IMR-90 (cell line): ENCODE measurements around the gene OGA. TPM values are rescaled to one million over a fixed set of nuclear protein-coding genes. Genes with fewer than 3 reads are reported as not detected.

ENCODE experiments used
- ATAC-seq: fragments of 200-7000 bp; cut with Tn5 transposase; 2 replicates; pipeline ENCODE4 v1.9.1; 2020; ENCODE audit warnings: low read depth, mild to moderate bottlenecking, moderate library complexity
- BruUV-seq: library from RNA; stranded (reverse); fragments of 400-500 nt; replicated peaks from 2 replicates; lab custom pipeline; 2021; lab: Mats Ljungman, UMichigan
- CTCF ChIA-PET: fragments of 300-600 bp; formaldehyde crosslinking; extraction: SDS; loops from one replicate; lab custom pipeline; 2021; ENCODE audit warnings: antibody characterized with exemption; lab: Yijun Ruan, JAX
- POLR2A ChIA-PET: fragments of 300-600 bp; sonication (Branson Sonifier 250); formaldehyde crosslinking; loops from one replicate; lab custom pipeline; 2022; ENCODE audit warnings: antibody characterized with exemption; ENCODE audit not compliant: unreplicated experiment; lab: Charles Lee
- DNase-seq: peaks from one replicate; pipeline ENCODE4 v3.0.0; 2013
- H2AFZ ChIP-seq: replicated peaks from 2 replicates; pipeline ENCODE3; 2013; ENCODE audit warnings: low read length, mild to moderate bottlenecking; ENCODE audit not compliant: poor library complexity
- H2AK5ac ChIP-seq: 2 replicates; pipeline ENCODE4 v1.6.1; 2013; ENCODE audit warnings: low read depth, low read length, inconsistent platforms
- H2AK9ac ChIP-seq: replicated peaks from 2 replicates; pipeline ENCODE3; 2013; ENCODE audit warnings: mild to moderate bottlenecking, low read depth, low read length, moderate library complexity; ENCODE audit not compliant: poor library complexity
- H2BK120ac ChIP-seq: 2 replicates; pipeline ENCODE4 v1.6.1; 2013; ENCODE audit warnings: low read depth, low read length, inconsistent platforms
- H2BK15ac ChIP-seq: 3 replicates; pipeline ENCODE4 v1.6.1; 2013; ENCODE audit warnings: low read depth, low read length, inconsistent platforms
- H2BK20ac ChIP-seq: 2 replicates; pipeline ENCODE4 v1.6.1; 2013; ENCODE audit warnings: low read depth, mild to moderate bottlenecking, inconsistent platforms, low read length, moderate library complexity
- H2BK5ac ChIP-seq: 2 replicates; pipeline ENCODE4 v1.6.1; 2013; ENCODE audit warnings: mild to moderate bottlenecking, low read depth, low read length, inconsistent platforms; ENCODE audit not compliant: poor library complexity, severe bottlenecking
- H3K14ac ChIP-seq: replicated peaks from 2 replicates; pipeline ENCODE4 v1.6.1; 2013; ENCODE audit warnings: low read depth, low read length, inconsistent platforms
- H3K18ac ChIP-seq: 2 replicates; pipeline ENCODE4 v1.6.1; 2013; ENCODE audit warnings: low read depth, low read length, control low read depth
- H3K23ac ChIP-seq: 2 replicates; pipeline ENCODE4 v1.6.1; 2013; ENCODE audit warnings: low read depth, low read length, inconsistent platforms
- H3K27ac ChIP-seq: 2 replicates; pipeline ENCODE4 v1.5.1; 2013; ENCODE audit warnings: mild to moderate bottlenecking, control low read depth, low read length; ENCODE audit not compliant: insufficient read depth
- H3K27me3 ChIP-seq: 2 replicates; pipeline ENCODE4 v1.6.1; 2013; ENCODE audit warnings: low read length; ENCODE audit not compliant: control insufficient read depth, insufficient read depth
- H3K36me3 ChIP-seq: 2 replicates; pipeline ENCODE4 v1.6.1; 2013; ENCODE audit warnings: low read length, mixed read lengths; ENCODE audit not compliant: control insufficient read depth, insufficient read depth
- H3K4ac ChIP-seq: 2 replicates; pipeline ENCODE4 v1.6.1; 2013; ENCODE audit warnings: low read depth, low read length, inconsistent platforms
- H3K4me1 ChIP-seq: 2 replicates; pipeline ENCODE4 v1.6.1; 2013; ENCODE audit warnings: low read length, mixed read lengths; ENCODE audit not compliant: control insufficient read depth, insufficient read depth
- H3K4me2 ChIP-seq: 2 replicates; pipeline ENCODE4 v1.6.1; 2013; ENCODE audit warnings: low read depth, mild to moderate bottlenecking, control low read depth, low read length, moderate library complexity
- H3K4me3 ChIP-seq: 2 replicates; pipeline ENCODE4 v1.5.1; 2013; ENCODE audit warnings: low read depth, mild to moderate bottlenecking, control low read depth, low read length, moderate library complexity; ENCODE audit not compliant: insufficient read depth
- H3K56ac ChIP-seq: 2 replicates; pipeline ENCODE4 v1.6.1; 2013; ENCODE audit warnings: low read length, inconsistent platforms; ENCODE audit not compliant: insufficient read depth; ENCODE audit errors: extremely low read depth
- H3K79me1 ChIP-seq, 2 experiments: 2 replicates each; pipeline ENCODE4 v1.6.1; 2013; ENCODE audit warnings: low read length in 2 of 2, inconsistent platforms in 1 of 2, low read depth in 1 of 2
- H3K9ac ChIP-seq: 2 replicates; pipeline ENCODE4 v1.6.1; 2013; ENCODE audit warnings: low read depth, low read length, control low read depth
- H3K9me1 ChIP-seq: 2 replicates; pipeline ENCODE4 v1.6.1; 2013; ENCODE audit warnings: low read length, inconsistent platforms; ENCODE audit not compliant: insufficient read depth
- H3K9me3 ChIP-seq: 2 replicates; pipeline ENCODE4 v1.6.1; 2013; ENCODE audit warnings: low read length; ENCODE audit not compliant: control insufficient read depth, insufficient read depth
- H4K20me1 ChIP-seq: 2 replicates; pipeline ENCODE4 v1.6.1; 2013; ENCODE audit warnings: low read length, inconsistent platforms; ENCODE audit not compliant: insufficient read depth
- H4K5ac ChIP-seq: 2 replicates; pipeline ENCODE4 v1.6.1; 2013; ENCODE audit warnings: mild to moderate bottlenecking, low read depth, low read length, control low read depth
- H4K8ac ChIP-seq, 2 experiments: 2 replicates each; pipeline ENCODE4 v1.6.1; 2013; ENCODE audit warnings: low read depth in 2 of 2, low read length in 2 of 2, control low read depth in 1 of 2, inconsistent platforms in 1 of 2
- H4K91ac ChIP-seq: 2 replicates; pipeline ENCODE4 v1.6.1; 2013; ENCODE audit warnings: low read depth, low read length, inconsistent platforms; ENCODE audit not compliant: insufficient read depth
- BHLHE40 ChIP-seq: fragments of 150-350 bp; IDR thresholded peaks from 2 replicates; pipeline ENCODE4 v1.6.1; 2016; ENCODE audit warnings: mild to moderate bottlenecking, low read depth, low read length
- CEBPB ChIP-seq: IDR thresholded peaks from 2 replicates; pipeline ENCODE4 v1.6.1; 2012; ENCODE audit warnings: low read depth, low read length, improper control_type of control experiment
- CHD1 ChIP-seq: IDR thresholded peaks from 2 replicates; pipeline ENCODE4 v1.6.1; 2012; ENCODE audit warnings: low read depth, low read length, improper control_type of control experiment
- MAZ ChIP-seq: IDR thresholded peaks from 2 replicates; pipeline ENCODE4 v1.6.1; 2012; ENCODE audit warnings: low read depth, mild to moderate bottlenecking, low read length, improper control_type of control experiment, moderate library complexity, borderline replicate concordance
- MXI1 ChIP-seq: IDR thresholded peaks from 2 replicates; pipeline ENCODE4 v1.6.1; 2012; ENCODE audit warnings: low read depth, mild to moderate bottlenecking, low read length, moderate library complexity, borderline replicate concordance
- NFE2L2 ChIP-seq: fragments of 150-350 bp; IDR thresholded peaks from 2 replicates; pipeline ENCODE4 v1.6.1; 2016; ENCODE audit warnings: low read depth, mild to moderate bottlenecking, low read length
- POLR2A ChIP-seq: IDR thresholded peaks from 2 replicates; pipeline ENCODE4 v1.6.1; 2012; ENCODE audit warnings: mild to moderate bottlenecking, low read depth, low read length
- RAD21 ChIP-seq: IDR thresholded peaks from 2 replicates; pipeline ENCODE4 v1.6.1; 2012; ENCODE audit warnings: low read length, improper control_type of control experiment
- RCOR1 ChIP-seq: IDR thresholded peaks from 2 replicates; pipeline ENCODE4 v1.6.1; 2012; ENCODE audit warnings: mild to moderate bottlenecking, low read length, improper control_type of control experiment; ENCODE audit not compliant: insufficient replicate concordance
- SMC3 ChIP-seq: fragments of 150-350 bp; IDR thresholded peaks from 2 replicates; pipeline ENCODE4 v1.6.1; 2016; ENCODE audit warnings: low read depth, mild to moderate bottlenecking, antibody characterized with exemption, low read length, moderate library complexity
- WGBS, 2 experiments: methylation state at CpG; one replicate each; pipeline versions ENCODE4 v1.1.5 to v1.1.7; 2013; ENCODE audit warnings: missing lambda C conversion rate in 2 of 2; ENCODE audit not compliant: insufficient read length in 1 of 2; ENCODE audit errors: extremely low coverage in 2 of 2; 5-methylcytosine and 5-hydroxymethylcytosine counted together
- dilution Hi-C: fragments of 300-500 bp; cut with HindIII; formaldehyde crosslinking; loops from one replicate; pipeline ENCODE4 v1.14.3; 2018; ENCODE audit warnings: low sequenced_read_pairs; ENCODE audit not compliant: unreplicated experiment
- in situ Hi-C: fragments of 300-500 bp; cut with MboI; formaldehyde crosslinking; loops from 3 replicates; pipeline ENCODE4 v1.14.3; 2019; ENCODE audit warnings: low sequenced_read_pairs, inconsistent platforms, mixed read lengths
- intact Hi-C: fragments of 100-400 bp; cut with micrococcal nuclease; formaldehyde crosslinking; loops from 2 replicates; pipeline ENCODE4 v1.10.0; 2022
- polyA plus RNA-seq, 3 experiments: library from polyadenylated mRNA; depleted of rRNA; stranded (reverse); fragments of >200 nt; gene quantifications; 2 replicates each; pipeline ENCODE4 v1.2.3, GENCODE V29; 2012; ENCODE audit warnings: low replicate concordance in 1 of 3
- total RNA-seq: library from RNA; depleted of rRNA; stranded (reverse); fragments of >200 nt; gene quantifications from 2 replicates; pipeline ENCODE4 v1.2.3, GENCODE V29; 2012
- TF ChIP-seq, protein P1 (sequence below): fragments of 150-350 bp; IDR thresholded peaks from 2 replicates; pipeline ENCODE4 v1.6.1; 2016; ENCODE audit warnings: low read depth, mild to moderate bottlenecking, low read length, moderate library complexity, borderline replicate concordance
- TF ChIP-seq, protein P2 (sequence below): conservative IDR thresholded peaks from 2 replicates; pipeline ENCODE4 v1.5.1; 2012; ENCODE audit warnings: mild to moderate bottlenecking, low read depth, low read length, improper control_type of control experiment

OGA gene
- total and polyA plus RNA-seq, 2 of the 4 experiments (the other 2 are of a cell fraction): 42.5 to 62.9 TPM

GRCh38 chr10:101759309-101760247 is 58.7 kb downstream of the OGA start:
- Histone ChIP-seq H3K14ac (no peak overlapping the region), H2BK15ac (no peak overlapping the region), H3K18ac (no peak overlapping the region), H3K23ac (no peak overlapping the region), H4K91ac (no peak overlapping the region), H4K20me1 (no peaks in the 10 kb centered on the region), H3K9me1 (no peaks in the 10 kb centered on the region; the same call in 1 of the 2 replicates), H2BK5ac (no peak overlapping the region), H3K4me2 (no peak overlapping the region), H3K4ac (no peak overlapping the region), H4K8ac (no peak overlapping the region), H2BK20ac (no peak overlapping the region), H4K5ac (no peak overlapping the region), H3K4me1 (no peaks in the 10 kb centered on the region), H2AFZ (no peak overlapping the region), H3K36me3 (no peaks in the 10 kb centered on the region), H2BK120ac (no peak overlapping the region), H3K27me3 (peaks cover 73% of the 10 kb centered on the region), H3K4me3 (no peak overlapping the region), H3K9me3 (no peaks in the 10 kb centered on the region), H3K79me1 (no peaks in the 10 kb centered on the region), H2AK9ac (no peak overlapping the region), H2AK5ac (no peak overlapping the region), H3K56ac (no peak overlapping the region), H3K9ac (no peak overlapping the region), H3K27ac (no peak overlapping the region)
- 14% methylated on average over 5 of the region's 12 CpGs; no CpG with 5 or more reads in 1 of the 2 experiments for WGBS, 2 experiments
- BruUV-seq: no TSS peak
- intact Hi-C loops: no loop called here
- ATAC-seq (no peak), DNase-seq (no peak)
- dilution Hi-C loops: no loop called here
- TF ChIP-seq NFE2L2 (no peak), SMC3 (no peak), MAZ (no peak), RCOR1 (no peak), BHLHE40 (no peak), POLR2A (no peak), RAD21 (no peak), MXI1 (no peak), CHD1 (no peak), CEBPB (no peak)
- TF ChIP-seq, protein P1, sequence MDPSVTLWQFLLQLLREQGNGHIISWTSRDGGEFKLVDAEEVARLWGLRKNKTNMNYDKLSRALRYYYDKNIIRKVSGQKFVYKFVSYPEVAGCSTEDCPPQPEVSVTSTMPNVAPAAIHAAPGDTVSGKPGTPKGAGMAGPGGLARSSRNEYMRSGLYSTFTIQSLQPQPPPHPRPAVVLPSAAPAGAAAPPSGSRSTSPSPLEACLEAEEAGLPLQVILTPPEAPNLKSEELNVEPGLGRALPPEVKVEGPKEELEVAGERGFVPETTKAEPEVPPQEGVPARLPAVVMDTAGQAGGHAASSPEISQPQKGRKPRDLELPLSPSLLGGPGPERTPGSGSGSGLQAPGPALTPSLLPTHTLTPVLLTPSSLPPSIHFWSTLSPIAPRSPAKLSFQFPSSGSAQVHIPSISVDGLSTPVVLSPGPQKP: no peak
- TF ChIP-seq, protein P2, sequence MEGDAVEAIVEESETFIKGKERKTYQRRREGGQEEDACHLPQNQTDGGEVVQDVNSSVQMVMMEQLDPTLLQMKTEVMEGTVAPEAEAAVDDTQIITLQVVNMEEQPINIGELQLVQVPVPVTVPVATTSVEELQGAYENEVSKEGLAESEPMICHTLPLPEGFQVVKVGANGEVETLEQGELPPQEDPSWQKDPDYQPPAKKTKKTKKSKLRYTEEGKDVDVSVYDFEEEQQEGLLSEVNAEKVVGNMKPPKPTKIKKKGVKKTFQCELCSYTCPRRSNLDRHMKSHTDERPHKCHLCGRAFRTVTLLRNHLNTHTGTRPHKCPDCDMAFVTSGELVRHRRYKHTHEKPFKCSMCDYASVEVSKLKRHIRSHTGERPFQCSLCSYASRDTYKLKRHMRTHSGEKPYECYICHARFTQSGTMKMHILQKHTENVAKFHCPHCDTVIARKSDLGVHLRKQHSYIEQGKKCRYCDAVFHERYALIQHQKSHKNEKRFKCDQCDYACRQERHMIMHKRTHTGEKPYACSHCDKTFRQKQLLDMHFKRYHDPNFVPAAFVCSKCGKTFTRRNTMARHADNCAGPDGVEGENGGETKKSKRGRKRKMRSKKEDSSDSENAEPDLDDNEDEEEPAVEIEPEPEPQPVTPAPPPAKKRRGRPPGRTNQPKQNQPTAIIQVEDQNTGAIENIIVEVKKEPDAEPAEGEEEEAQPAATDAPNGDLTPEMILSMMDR: no peak
- CTCF ChIA-PET: no interaction called here
- in situ Hi-C loops: no loop called here
- POLR2A ChIA-PET: no interaction called here
